Liver (tissue), 9 donors: ENCODE measurements around the gene ART3. TPM values are rescaled to one million over a fixed set of nuclear protein-coding genes. Genes with fewer than 3 reads are reported as not detected.

Experiments
- DNase-seq: peaks from one replicate; pipeline ENCODE4 v3.0.0-alpha.2; 2017; ENCODE audit warnings: low spot score
- H3K27ac ChIP-seq, 2 donors: one replicate each; pipeline ENCODE4 v1.7.0; 2013; ENCODE audit warnings: inconsistent platforms in 2 of 2, low read length in 2 of 2, control low read depth in 1 of 2, low read depth in 1 of 2, mild to moderate bottlenecking in 1 of 2
- H3K27me3 ChIP-seq, 4 donors: one replicate each; pipeline versions ENCODE4 v1.6.1 to v1.7.0; 2013; ENCODE audit warnings: low read length in 3 of 4, inconsistent platforms in 1 of 4, mild to moderate bottlenecking in 1 of 4, moderate library complexity in 1 of 4; ENCODE audit not compliant: control insufficient read depth in 4 of 4, insufficient read depth in 4 of 4
- H3K36me3 ChIP-seq, 4 donors: one replicate each; pipeline versions ENCODE4 v1.6.1 to v1.7.0; 2013; ENCODE audit warnings: low read length in 3 of 4, mild to moderate bottlenecking in 3 of 4, low read depth in 1 of 4, moderate library complexity in 1 of 4; ENCODE audit not compliant: control insufficient read depth in 4 of 4, insufficient read depth in 3 of 4
- H3K4me1 ChIP-seq, 4 donors: one replicate each; pipeline versions ENCODE4 v1.6.1 to v1.7.0; 2013; ENCODE audit warnings: low read length in 3 of 4, mild to moderate bottlenecking in 3 of 4, moderate library complexity in 1 of 4; ENCODE audit not compliant: control insufficient read depth in 4 of 4, insufficient read depth in 4 of 4
- H3K4me3 ChIP-seq, 3 donors: one replicate each; pipeline versions ENCODE4 v1.6.1 to v1.7.0; 2013; ENCODE audit warnings: low read length in 3 of 3, control low read depth in 1 of 3, low read depth in 1 of 3, mild to moderate bottlenecking in 1 of 3
- H3K9ac ChIP-seq, 2 donors: one replicate each; pipeline ENCODE4 v1.7.0; 2013; ENCODE audit warnings: low read length in 2 of 2, mild to moderate bottlenecking in 2 of 2, moderate library complexity in 2 of 2, control low read depth in 1 of 2, low read depth in 1 of 2
- H3K9me3 ChIP-seq, 4 donors: one replicate each; pipeline versions ENCODE4 v1.6.1 to v1.7.0; 2013; ENCODE audit warnings: low read length in 3 of 4; ENCODE audit not compliant: control insufficient read depth in 4 of 4
- ATF3 ChIP-seq: IDR thresholded peaks from 2 replicates; pipeline ENCODE4 v1.6.1; 2016; ENCODE audit warnings: antibody characterized with exemption
- CTCF ChIP-seq: fragments of 150-350 bp; IDR thresholded peaks from 2 replicates; pipeline ENCODE4 v1.5.1; 2017; ENCODE audit warnings: improper control_type of control experiment, low read depth, low read length; ENCODE audit not compliant: missing input control
- EGR1 ChIP-seq, 2 donors: IDR thresholded peaks; 2 replicates each; pipeline ENCODE4 v1.6.1; 2016 to 2018; ENCODE audit warnings: antibody characterized with exemption in 2 of 2, low read depth in 2 of 2
- FOXA1 ChIP-seq: IDR thresholded peaks from 2 replicates; pipeline ENCODE4 v1.6.1; 2016; ENCODE audit warnings: antibody characterized with exemption
- FOXA2 ChIP-seq: IDR thresholded peaks from 2 replicates; pipeline ENCODE4 v1.6.1; 2016; ENCODE audit warnings: antibody characterized with exemption
- GABPA ChIP-seq, 2 donors: IDR thresholded peaks in 1 of 2; conservative IDR thresholded peaks in 1 of 2; 2 replicates each; pipeline ENCODE4 v1.6.1; 2016; ENCODE audit warnings: antibody characterized with exemption in 2 of 2, mild to moderate bottlenecking in 1 of 2, moderate library complexity in 1 of 2
- HNF4A ChIP-seq, 2 donors: conservative IDR thresholded peaks; 2 replicates each; pipeline ENCODE4 v1.6.1; 2016; ENCODE audit warnings: antibody characterized with exemption in 2 of 2, mild to moderate bottlenecking in 2 of 2
- HNF4G ChIP-seq: IDR thresholded peaks from 2 replicates; pipeline ENCODE4 v1.6.1; 2016; ENCODE audit warnings: antibody characterized with exemption
- JUND ChIP-seq, 2 donors: IDR thresholded peaks; 2 replicates each; pipeline ENCODE4 v1.6.1; 2016; ENCODE audit warnings: antibody characterized with exemption in 2 of 2
- MAX ChIP-seq: IDR thresholded peaks from 2 replicates; pipeline ENCODE4 v1.6.1; 2016; ENCODE audit warnings: antibody characterized with exemption
- REST ChIP-seq: IDR thresholded peaks from 2 replicates; pipeline ENCODE4 v1.6.1; 2016; ENCODE audit warnings: antibody characterized with exemption, mild to moderate bottlenecking
- RXRA ChIP-seq, 2 donors: IDR thresholded peaks; 2 replicates each; pipeline ENCODE4 v1.6.1; 2017 to 2018; ENCODE audit warnings: antibody characterized with exemption in 2 of 2, mild to moderate bottlenecking in 1 of 2
- SP1 ChIP-seq: IDR thresholded peaks from 2 replicates; pipeline ENCODE4 v1.6.1; 2018; ENCODE audit warnings: antibody characterized with exemption, mild to moderate bottlenecking
- TAF1 ChIP-seq: conservative IDR thresholded peaks from 2 replicates; pipeline ENCODE4 v1.6.1; 2016; ENCODE audit warnings: antibody characterized with exemption, mild to moderate bottlenecking
- YY1 ChIP-seq: IDR thresholded peaks from 2 replicates; pipeline ENCODE4 v1.6.1; 2016; ENCODE audit warnings: antibody characterized with exemption, mild to moderate bottlenecking
- ZBTB33 ChIP-seq: IDR thresholded peaks from 2 replicates; pipeline ENCODE4 v1.6.1; 2016; ENCODE audit warnings: antibody characterized with exemption
- WGBS: extraction: QIAGEN DNeasy Blood & Tissue Kit; methylation state at CpG from one replicate; pipeline ENCODE4 v1.1.7; 2013; 5-methylcytosine and 5-hydroxymethylcytosine counted together
- polyA plus RNA-seq, 2 donors: library from polyadenylated mRNA; stranded (reverse) in 1 of 2; unstranded in 1 of 2; fragments of 200-250 nt in 1 of 2; fragments of >200 nt in 1 of 2; fragmentation: Nextera tagmentation in 1 of 2; extraction: Ambion mirVana in 1 of 2; gene quantifications; one replicate each; pipeline versions ENCODE4 v1.2.1 to v1.2.3, GENCODE V29; 2013 to 2015
- total RNA-seq, 2 donors: library from RNA; depleted of rRNA; stranded (reverse); fragments of >200 nt; gene quantifications; one replicate each; pipeline ENCODE4 v1.2.3, GENCODE V29; 2014
- donor health status: healthy.
- donor health status: healthy.
- donor health status: healthy.
- donor health status: healthy.
- donor health status: healthy.

ART3 gene
- under 1 TPM in 1 of 2 donors, not detected in 1; 0.08 TPM for total RNA-seq
- not detected for polyA plus RNA-seq

GRCh38 chr4:76074468-76074867, at the start of gene ART3:
Gene ART3 (plus strand): TSS chr4:76074709. CDS start chr4:76075890, 1,181 bp downstream.
- WGBS = 83% methylated on average over 1 of the region's 1 CpG
- Histone ChIP-seq H3K27me3 (no peaks in the 10 kb centered on the region), H3K9ac (no peak within 1 kb of the TSS), H3K36me3 (no peaks in the 10 kb centered on the region), H3K4me3 (no peak within 1 kb of the TSS), H3K4me1 (peaks cover 0 to 2% (median 0%) of the 10 kb centered on the region in 4 donors), H3K9me3 (no peaks in the 10 kb centered on the region), H3K27ac (no peak within 1 kb of the TSS)
- TF ChIP-seq FOXA1 (no peak), SP1 (no peak), YY1 (no peak), RXRA (IDR thresholded peaks at IDR 0.05) (no peak), EGR1 (IDR thresholded peaks at IDR 0.05; ENCODE audit: low read depth in 2 of 2) (no peak)
- DNase-seq = no peak

- TF ChIP-seq EGR1 (IDR thresholded peaks at IDR 0.05; ENCODE audit: low read depth in 2 of 2) (no peak), REST (no peak), YY1 (peak; percentile 45), RXRA (IDR thresholded peaks at IDR 0.05) (peak in 1 of 2 donors; percentile 10), TAF1 (no peak), SP1 (peak; percentile 24), HNF4A (conservative IDR thresholded peaks at IDR 0.05) (peak in 1 of 2 donors; percentile 14)
- Histone ChIP-seq H3K4me3 (peak overlapping the region; percentile 6 to 38 (median 17)), H3K4me1 (peaks cover under 1 to 10% (median 4%) of the 10 kb centered on the region in 4 donors), H3K36me3 (no peaks in the 10 kb centered on the region), H3K9me3 (no peaks in the 10 kb centered on the region), H3K27ac (no peak overlapping the region), H3K27me3 (no peaks in the 10 kb centered on the region), H3K9ac (peak overlapping the region in 1 of 2 donors; percentile 53)
- no peak for DNase-seq
- WGBS = 2% methylated on average over 6 of the region's 6 CpGs
Observed at GRCh38 chr4:76028350-76028765, 46.2 kb upstream of the ART3 start.

GRCh38 chr4:76029300-76029699, 45.2 kb upstream of the ART3 start:
- H3K27ac ChIP-seq = no peak overlapping the region
- H3K4me3 ChIP-seq = no peak overlapping the region
- WGBS = 82% methylated on average over 2 of the region's 2 CpGs
- H3K4me1 ChIP-seq = peaks cover 0 to 5% (median 4%) of the 10 kb centered on the region in 4 donors
- H3K9ac ChIP-seq = no peak overlapping the region
- no peaks in the 10 kb centered on the region for H3K27me3 ChIP-seq
- no peaks in the 10 kb centered on the region for H3K9me3 ChIP-seq
- no peaks in the 10 kb centered on the region for H3K36me3 ChIP-seq
- DNase-seq = no peak
- TF ChIP-seq HNF4A (conservative IDR thresholded peaks at IDR 0.05) (no peak), RXRA (IDR thresholded peaks at IDR 0.05) (no peak), MAX (no peak), GABPA (IDR thresholded peaks at IDR 0.05 in 1 of 2, conservative IDR thresholded peaks at IDR 0.05 in 1 of 2) (no peak), YY1 (no peak), TAF1 (no peak), ATF3 (no peak), JUND (IDR thresholded peaks at IDR 0.05) (no peak), CTCF (no peak), HNF4G (no peak), ZBTB33 (no peak), REST (no peak), FOXA2 (no peak)
